Thymus (tissue), 11 donors: Measurements from ENCODE around the gene EPB41L3. TPM values are rescaled to one million over a fixed set of nuclear protein-coding genes. Genes with fewer than 3 reads are reported as not detected.

Experiments used
- DNase-seq, 9 donors: peaks; one replicate each; pipeline ENCODE4 v3.0.0-alpha.2; 2013; ENCODE audit warnings: low spot score in 9 of 9, low read depth in 6 of 9, missing footprints in 1 of 9
- H3K27ac ChIP-seq, 2 donors: one replicate each; pipeline ENCODE4 v1.5.1; 2013; ENCODE audit warnings: control low read depth in 1 of 2, low read depth in 1 of 2, low read length in 1 of 2, mild to moderate bottlenecking in 1 of 2, moderate library complexity in 1 of 2
- H3K27me3 ChIP-seq, 2 donors: one replicate each; pipeline ENCODE4 v1.5.1; 2013; ENCODE audit warnings: low read length in 1 of 2; ENCODE audit not compliant: control insufficient read depth in 2 of 2, insufficient read depth in 1 of 2
- H3K36me3 ChIP-seq, 2 donors: one replicate each; pipeline ENCODE4 v1.5.1; 2013; ENCODE audit warnings: low read length in 1 of 2, mild to moderate bottlenecking in 1 of 2, moderate library complexity in 1 of 2; ENCODE audit not compliant: control insufficient read depth in 2 of 2, insufficient read depth in 2 of 2
- H3K4me1 ChIP-seq, 2 donors: one replicate each; pipeline ENCODE4 v1.5.1; 2013; ENCODE audit warnings: low read length in 2 of 2; ENCODE audit not compliant: control insufficient read depth in 2 of 2, insufficient read depth in 2 of 2
- H3K4me3 ChIP-seq, 2 donors: one replicate each; pipeline ENCODE4 v1.5.1; 2013; ENCODE audit warnings: low read length in 2 of 2, control low read depth in 1 of 2, mild to moderate bottlenecking in 1 of 2
- H3K9me3 ChIP-seq, 2 donors: one replicate each; pipeline ENCODE4 v1.5.1; 2013; ENCODE audit warnings: low read length in 1 of 2, mild to moderate bottlenecking in 1 of 2; ENCODE audit not compliant: control insufficient read depth in 2 of 2, insufficient read depth in 1 of 2
- WGBS: extraction: QIAGEN DNeasy Blood & Tissue Kit; methylation state at CpG from one replicate; pipeline ENCODE4 v1.1.7; 2013; 5-methylcytosine and 5-hydroxymethylcytosine counted together
- polyA plus RNA-seq: library from polyadenylated mRNA; stranded (reverse); fragments of 200-250 nt; gene quantifications from one replicate; pipeline ENCODE4 v1.2.3, GENCODE V29; 2013
- total RNA-seq: library from RNA; stranded (reverse); fragments of 120-200 nt; gene quantifications from one replicate; pipeline ENCODE4 v1.2.4, GENCODE V29; 2013
- donor health status: healthy.

EPB41L3 gene
- total and polyA plus RNA-seq, 2 donors, result 17.8 to 31.9 TPM

DNA sequence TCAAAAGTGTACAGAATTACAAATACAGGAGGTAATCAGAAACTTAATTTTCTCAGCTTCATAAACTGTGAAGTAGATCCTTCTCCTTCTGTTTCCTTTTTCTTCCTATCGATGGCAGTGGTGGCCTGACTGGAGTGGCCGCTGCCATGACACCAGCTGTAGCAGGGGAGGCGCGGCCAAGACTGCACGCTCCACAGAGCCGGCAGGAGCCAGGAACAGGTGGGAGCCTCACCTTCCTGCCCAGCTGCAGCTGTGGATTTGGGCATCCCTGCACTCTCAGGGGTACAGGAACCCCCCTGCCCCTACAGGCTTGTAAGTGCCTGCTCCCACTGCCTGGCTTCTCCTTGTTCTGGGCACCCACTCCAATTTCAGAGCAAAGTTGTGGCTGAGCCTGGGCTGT is 76.1 kb downstream of the EPB41L3 start:
- DNase-seq, result no peak

DNA sequence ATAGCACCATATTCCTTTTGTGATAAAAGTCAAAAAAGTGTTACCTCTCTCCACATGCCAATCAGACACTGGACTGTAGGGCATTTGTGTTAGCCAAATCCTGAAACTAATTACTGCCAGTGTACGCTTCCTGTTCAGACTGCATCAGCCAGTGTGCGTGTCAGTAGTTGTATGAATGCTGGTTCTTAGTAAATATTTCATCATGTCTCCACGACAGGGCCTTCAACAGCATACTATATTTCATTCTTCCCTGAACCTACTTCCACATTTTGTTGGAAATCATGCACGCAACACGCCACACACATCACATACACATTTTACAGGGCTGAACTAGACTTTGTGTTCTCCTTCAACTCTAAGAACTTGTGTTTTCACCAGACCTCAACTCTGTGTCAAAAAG is 77.5 kb downstream of the EPB41L3 start:
- H3K27ac ChIP-seq, result no peak overlapping the region
- H3K4me1 ChIP-seq, result no peaks in the 10 kb centered on the region
- H3K36me3 ChIP-seq, result no peaks in the 10 kb centered on the region
- 79% methylated on average over 5 of the region's 5 CpGs for WGBS
- no peaks in the 10 kb centered on the region for H3K9me3 ChIP-seq
- no peak for DNase-seq
- H3K4me3 ChIP-seq, result no peak overlapping the region
- H3K27me3 ChIP-seq, result no peaks in the 10 kb centered on the region

More for the DNA sequence above, 76.1 kb downstream of the EPB41L3 start:
- H3K4me3 ChIP-seq, result no peak overlapping the region
- H3K36me3 ChIP-seq, result no peaks in the 10 kb centered on the region
- H3K27me3 ChIP-seq, result no peaks in the 10 kb centered on the region
- no peaks in the 10 kb centered on the region for H3K4me1 ChIP-seq
- no peak overlapping the region for H3K27ac ChIP-seq
- H3K9me3 ChIP-seq, result no peaks in the 10 kb centered on the region
- WGBS, result 78% methylated on average over 6 of the region's 6 CpGs

DNA sequence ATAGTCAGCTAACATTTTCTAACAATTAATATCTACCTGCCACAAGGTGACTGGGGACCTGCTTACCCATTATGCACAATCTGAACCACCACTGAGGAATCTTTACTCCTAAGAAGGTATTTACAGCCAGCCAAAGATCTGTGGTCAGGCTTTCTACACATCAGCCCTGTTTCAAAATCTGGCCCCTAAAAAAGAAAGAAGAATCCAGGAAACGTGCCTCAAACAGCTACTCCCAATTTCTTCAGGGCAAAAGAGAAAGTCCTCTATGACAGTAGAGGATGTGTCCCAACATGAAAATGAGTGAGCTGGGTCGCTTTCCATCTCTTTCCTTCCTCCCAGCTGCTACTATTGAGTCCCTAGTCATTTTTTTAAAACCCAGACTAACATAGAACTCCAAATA is 79.5 kb downstream of the EPB41L3 start:
- DNase-seq, result no peak
- Histone ChIP-seq H3K27ac (no peak overlapping the region), H3K27me3 (no peaks in the 10 kb centered on the region), H3K4me1 (no peaks in the 10 kb centered on the region), H3K4me3 (no peak overlapping the region), H3K36me3 (no peaks in the 10 kb centered on the region), H3K9me3 (no peaks in the 10 kb centered on the region)
- 74% methylated on average over 2 of the region's 2 CpGs for WGBS

DNA sequence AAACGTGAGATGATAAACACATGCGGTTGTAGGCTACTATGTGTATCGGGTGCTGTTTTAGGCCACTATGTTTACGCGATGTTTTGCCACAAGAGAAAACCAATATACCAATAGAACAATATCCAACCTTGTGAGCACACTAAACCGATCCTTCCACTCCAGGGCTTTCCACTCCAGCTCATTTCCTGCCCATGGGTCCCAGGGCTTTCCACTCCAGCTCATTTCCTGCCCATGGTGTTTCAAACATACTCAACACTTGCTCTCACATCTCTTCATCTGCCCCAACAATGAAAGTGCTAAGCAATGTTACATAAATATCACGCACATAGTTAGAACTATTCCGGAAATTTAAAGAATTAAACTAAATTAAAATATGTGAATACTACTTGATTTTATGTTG is 80.0 kb downstream of the EPB41L3 start:
- Histone ChIP-seq H3K27ac (no peak overlapping the region), H3K9me3 (no peaks in the 10 kb centered on the region), H3K4me3 (no peak overlapping the region), H3K4me1 (no peaks in the 10 kb centered on the region), H3K27me3 (no peaks in the 10 kb centered on the region), H3K36me3 (no peaks in the 10 kb centered on the region)
- no peak for DNase-seq
- 96% methylated on average over 8 of the region's 8 CpGs for WGBS

DNA sequence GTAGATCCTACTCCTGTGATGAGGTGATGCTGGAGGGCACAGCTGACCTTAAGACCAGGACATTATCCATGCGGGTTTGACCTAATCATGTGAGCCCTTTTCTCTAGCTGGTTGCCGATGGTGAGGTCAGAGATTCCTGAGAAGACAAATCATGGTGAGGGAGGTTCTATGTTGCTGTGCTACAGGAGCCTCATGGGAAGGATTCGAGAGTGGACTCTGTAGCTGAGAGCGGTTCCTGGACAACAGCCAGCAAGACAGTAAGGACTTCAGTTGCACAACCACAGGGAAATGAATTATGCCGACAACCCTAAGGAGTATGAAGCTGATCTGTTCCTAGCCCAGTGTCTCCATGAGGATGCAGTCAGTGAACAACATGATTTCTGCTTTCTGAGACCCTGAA is 80.4 kb downstream of the EPB41L3 start:
- no peak for DNase-seq
- no peak overlapping the region for H3K27ac ChIP-seq
- WGBS, result 95% methylated on average over 5 of the region's 5 CpGs

DNA sequence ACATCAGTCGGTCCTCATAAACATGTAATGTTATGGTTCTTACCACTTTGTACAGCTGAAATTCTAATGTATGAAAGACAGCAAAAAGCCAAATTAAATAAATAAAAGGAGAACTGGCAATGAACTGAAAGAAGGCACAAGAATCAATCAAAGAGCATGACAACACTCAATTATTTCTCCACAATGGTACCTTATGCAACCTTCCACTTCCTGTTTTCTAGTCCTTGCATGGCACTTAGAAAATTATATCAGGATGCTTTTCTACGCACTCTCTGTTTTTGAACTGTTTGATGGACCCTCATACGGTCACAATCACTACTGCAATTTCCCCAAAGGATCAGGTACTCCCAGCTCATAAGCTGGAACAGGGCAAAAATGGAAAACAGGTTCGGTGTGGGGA is 81.6 kb downstream of the EPB41L3 start:
- H3K36me3 ChIP-seq, result no peaks in the 10 kb centered on the region
- H3K9me3 ChIP-seq, result no peaks in the 10 kb centered on the region
- no peak for DNase-seq
- WGBS, result 97% methylated on average over 4 of the region's 4 CpGs
- no peak overlapping the region for H3K27ac ChIP-seq
- no peaks in the 10 kb centered on the region for H3K4me1 ChIP-seq
- H3K4me3 ChIP-seq, result no peak overlapping the region
- H3K27me3 ChIP-seq, result no peaks in the 10 kb centered on the region

More for the DNA sequence above, 80.4 kb downstream of the EPB41L3 start:
- H3K27me3 ChIP-seq, result no peaks in the 10 kb centered on the region
- no peaks in the 10 kb centered on the region for H3K4me1 ChIP-seq
- H3K36me3 ChIP-seq, result no peaks in the 10 kb centered on the region
- H3K9me3 ChIP-seq, result no peaks in the 10 kb centered on the region
- no peak overlapping the region for H3K4me3 ChIP-seq

DNA sequence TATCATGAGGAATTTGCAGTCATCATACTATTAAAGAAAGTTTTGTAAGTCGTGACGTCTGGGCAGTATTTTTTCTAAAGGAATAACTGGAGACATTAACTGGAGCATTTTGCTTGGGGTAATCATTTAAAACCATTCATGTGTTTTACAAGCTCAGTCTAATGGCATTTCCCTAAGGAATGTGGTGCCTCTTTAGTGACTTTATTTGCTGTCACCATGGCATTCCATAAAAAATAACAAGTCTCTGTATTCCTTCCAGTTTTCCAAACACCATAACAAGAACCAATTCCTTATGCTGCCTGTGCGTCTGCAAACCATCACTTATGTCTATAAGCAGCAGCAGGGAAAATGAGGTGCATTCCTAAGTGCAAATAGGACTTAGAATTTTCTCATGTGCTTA is 82.8 kb downstream of the EPB41L3 start:
- Histone ChIP-seq H3K4me1 (no peaks in the 10 kb centered on the region), H3K27me3 (no peaks in the 10 kb centered on the region), H3K27ac (no peak overlapping the region), H3K4me3 (no peak overlapping the region), H3K36me3 (no peaks in the 10 kb centered on the region), H3K9me3 (no peaks in the 10 kb centered on the region)
- 97% methylated on average over 3 of the region's 3 CpGs for WGBS
- no peak for DNase-seq

DNA sequence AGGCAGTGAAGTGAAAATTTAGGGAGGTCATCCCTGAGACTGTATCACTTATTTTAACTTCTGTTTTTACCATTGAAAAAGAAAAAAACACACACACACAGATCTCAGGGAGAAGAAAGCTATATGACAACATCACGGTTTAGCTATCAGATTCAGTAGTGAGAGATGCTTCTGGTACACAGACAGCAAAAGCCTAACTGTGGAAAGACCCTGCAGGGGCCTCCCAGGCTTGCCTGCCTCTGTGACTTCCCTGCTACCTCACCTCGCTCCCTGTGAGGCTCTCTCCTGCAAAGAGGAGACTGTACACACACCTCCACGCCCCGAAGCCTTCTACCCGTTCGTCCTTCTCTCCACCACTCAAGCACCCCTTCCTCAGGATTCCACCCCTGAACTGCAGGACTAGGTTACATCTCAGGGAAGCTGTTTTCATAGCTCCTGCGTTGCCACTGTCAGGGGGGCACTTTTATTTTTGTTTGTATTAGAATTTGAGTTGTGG is 86.3 kb downstream of the EPB41L3 start:
- Histone ChIP-seq H3K4me1 (no peaks in the 10 kb centered on the region), H3K9me3 (no peaks in the 10 kb centered on the region), H3K36me3 (no peaks in the 10 kb centered on the region), H3K27me3 (no peaks in the 10 kb centered on the region), H3K4me3 (no peak overlapping the region), H3K27ac (peak overlapping the region in 1 of 2 donors; percentile 72)
- no peak for DNase-seq
- WGBS, result 69% methylated on average over 7 of the region's 7 CpGs

DNA sequence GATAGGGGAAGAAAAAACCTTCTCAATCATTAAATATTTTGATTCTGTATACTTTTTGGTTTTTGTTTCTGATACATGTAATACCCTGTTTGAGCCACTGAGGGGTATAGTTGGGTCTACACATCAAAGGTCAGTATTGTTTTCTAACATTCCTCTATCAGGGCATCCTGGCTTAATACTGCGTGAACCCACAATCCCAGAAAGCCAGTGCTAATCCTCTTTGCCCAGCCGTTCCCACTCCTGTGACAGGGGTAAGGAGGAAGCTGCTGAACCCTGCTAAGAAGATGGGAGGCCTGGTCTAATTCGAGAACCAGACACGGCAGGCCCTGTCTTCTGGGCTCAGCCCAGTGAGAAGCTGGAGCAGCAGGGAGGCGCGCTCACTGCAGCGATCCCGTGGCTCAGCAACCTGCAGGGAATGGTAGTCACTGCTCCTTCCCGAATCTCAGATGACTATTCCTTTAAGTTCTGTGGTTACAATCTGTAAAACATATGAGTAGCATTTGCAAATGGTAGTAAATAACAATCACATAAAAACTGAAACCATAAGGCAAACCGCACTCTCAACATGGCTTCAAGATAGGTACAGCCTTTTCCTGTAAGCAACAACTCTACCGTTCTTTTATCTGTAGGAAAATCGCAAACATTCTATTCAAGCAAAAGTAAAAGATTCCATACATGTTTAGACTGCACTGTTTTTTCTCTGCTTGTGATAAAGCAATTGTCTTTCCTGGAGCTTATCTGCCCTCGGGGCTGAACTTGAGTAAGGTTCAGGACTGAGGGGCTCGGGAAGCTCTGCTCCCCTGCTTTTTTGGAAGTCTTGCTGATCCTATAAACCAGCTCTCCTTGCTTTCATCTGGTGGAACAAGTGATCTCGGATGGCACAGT is 87.0 kb downstream of the EPB41L3 start:
- H3K27me3 ChIP-seq, result no peaks in the 10 kb centered on the region
- no peaks in the 10 kb centered on the region for H3K4me1 ChIP-seq
- 45% methylated on average over 15 of the region's 15 CpGs for WGBS
- no peaks in the 10 kb centered on the region for H3K9me3 ChIP-seq
- peak overlapping the region in 1 of 2 donors; percentile 79 for H3K27ac ChIP-seq
- no peak for DNase-seq
- H3K4me3 ChIP-seq, result peak overlapping the region in 1 of 2 donors; percentile 35
- H3K36me3 ChIP-seq, result no peaks in the 10 kb centered on the region
